Uterine smooth muscle cell (primary cell): Measurements from ENCODE around the gene SLC28A1. TPM values are rescaled to one million over a fixed set of nuclear protein-coding genes. Genes with fewer than 3 reads are reported as not detected.

Experiments used
- total RNA-seq: library from RNA; depleted of rRNA; stranded (reverse); fragments of >200 nt; gene quantifications from 2 replicates; pipeline ENCODE4 v1.2.3, GENCODE V29; 2014

SLC28A1 gene, protein sequence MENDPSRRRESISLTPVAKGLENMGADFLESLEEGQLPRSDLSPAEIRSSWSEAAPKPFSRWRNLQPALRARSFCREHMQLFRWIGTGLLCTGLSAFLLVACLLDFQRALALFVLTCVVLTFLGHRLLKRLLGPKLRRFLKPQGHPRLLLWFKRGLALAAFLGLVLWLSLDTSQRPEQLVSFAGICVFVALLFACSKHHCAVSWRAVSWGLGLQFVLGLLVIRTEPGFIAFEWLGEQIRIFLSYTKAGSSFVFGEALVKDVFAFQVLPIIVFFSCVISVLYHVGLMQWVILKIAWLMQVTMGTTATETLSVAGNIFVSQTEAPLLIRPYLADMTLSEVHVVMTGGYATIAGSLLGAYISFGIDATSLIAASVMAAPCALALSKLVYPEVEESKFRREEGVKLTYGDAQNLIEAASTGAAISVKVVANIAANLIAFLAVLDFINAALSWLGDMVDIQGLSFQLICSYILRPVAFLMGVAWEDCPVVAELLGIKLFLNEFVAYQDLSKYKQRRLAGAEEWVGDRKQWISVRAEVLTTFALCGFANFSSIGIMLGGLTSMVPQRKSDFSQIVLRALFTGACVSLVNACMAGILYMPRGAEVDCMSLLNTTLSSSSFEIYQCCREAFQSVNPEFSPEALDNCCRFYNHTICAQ
- under 0.01 and 0.12 TPM in 2 replicates for total RNA-seq

GRCh38 chr15:84883916-84884781 lies at the start of gene SLC28A1:
SLC28A1 (plus strand) TSS chr15:84884662; CDS start chr15:84887761, 3,099 bp downstream.

GRCh38 chr15:84981711-84982300 lies 97.3 kb downstream of the SLC28A1 start, which contains the start of gene PDE8A:
PDE8A (plus strand) TSS chr15:84981856; CDS start chr15:84982163, 307 bp downstream.

Other genes with a start within 250 kb of the SLC28A1 start
- 30.4 and 32.2 TPM in 2 replicates for gene WDR73, start 230.4 kb upstream of the SLC28A1 start, total RNA-seq
- gene NMB, start 226.5 kb upstream of the SLC28A1 start, total RNA-seq = 3.6 and 4.0 TPM in 2 replicates
- 277 and 309 TPM in 2 replicates for gene SEC11A, start 168.5 kb upstream of the SLC28A1 start, total RNA-seq
- 3.3 and 3.7 TPM in 2 replicates for gene ZNF592, start 136.1 kb upstream of the SLC28A1 start, total RNA-seq
- 0.11 and 0.25 TPM in 2 replicates for gene ALPK3, start 67.3 kb upstream of the SLC28A1 start, total RNA-seq
- gene PDE8A, start 97.2 kb downstream of the SLC28A1 start, total RNA-seq = 26.7 and 27.9 TPM in 2 replicates